HepG2 (cell line): ENCODE measurements around the gene HDAC5. TPM values are rescaled to one million over a fixed set of nuclear protein-coding genes. Genes with fewer than 3 reads are reported as not detected.

Source experiments
- ATAC-seq: fragments of 200-7000 bp; cut with Tn5 transposase; 3 replicates; pipeline ENCODE4 v1.9.1; 2020; ENCODE audit warnings: mild to moderate bottlenecking, moderate library complexity
- BruUV-seq: library from RNA; stranded (reverse); fragments of 400-500 nt; replicated peaks from 2 replicates; lab custom pipeline; 2021; lab: Mats Ljungman, UMichigan
- CTCF ChIA-PET: fragments of 300-600 bp; formaldehyde crosslinking; extraction: SDS; loops from one replicate; lab custom pipeline; 2021; ENCODE audit warnings: low total read pairs, inconsistent platforms, low intra/inter-chr PET ratio; lab: Yijun Ruan, JAX
- POLR2A ChIA-PET: fragments of 350-600 bp; sonication (Branson Sonifier 250); formaldehyde crosslinking; loops from one replicate; lab custom pipeline; 2020; ENCODE audit warnings: antibody characterized with exemption, inconsistent platforms; lab: Yijun Ruan, JAX
- DNase-seq: peaks from one replicate; pipeline ENCODE4 v3.0.0-alpha.2; 2015; ENCODE audit warnings: low spot score
- FAIRE-seq: peaks from 3 replicates; lab custom pipeline; 2011; peaks lifted over from hg19 to GRCh38; lab: Jason Lieb, UNC
- H2AFZ ChIP-seq: one replicate; pipeline ENCODE4 v1.6.1; 2011; ENCODE audit warnings: low read length, inconsistent platforms
- H3K27ac ChIP-seq: fragments of 300-600 bp; 3 replicates; pipeline ENCODE4 v1.8.0; 2011; ENCODE audit warnings: mixed run types, mild to moderate bottlenecking, mixed read lengths, low read length, inconsistent platforms; ENCODE audit not compliant: insufficient read depth; ENCODE audit errors: extremely low read length
- H3K27me3 ChIP-seq, 2 experiments: fragments of 200-600 bp in 1 of 2; 2 replicates in 1 of 2; 3 replicates in 1 of 2; pipeline versions ENCODE4 v1.6.0 to v1.8.0; 2011; ENCODE audit warnings: low read length in 2 of 2, mild to moderate bottlenecking in 2 of 2, moderate library complexity in 2 of 2, inconsistent platforms in 1 of 2; ENCODE audit not compliant: insufficient read depth in 2 of 2, control insufficient read depth in 1 of 2
- H3K36me3 ChIP-seq, 2 experiments: fragments of 200-600 bp in 1 of 2; replicated peaks in 1 of 2; 2 replicates in 1 of 2; 3 replicates in 1 of 2; pipeline versions ENCODE4 v1.5.1 to v1.8.0; 2011; ENCODE audit warnings: low read length in 2 of 2, inconsistent platforms in 1 of 2; ENCODE audit not compliant: insufficient read depth in 2 of 2, control insufficient read depth in 1 of 2
- H3K4me1 ChIP-seq: 2 replicates; pipeline ENCODE4 v1.5.1; 2012; ENCODE audit warnings: low read length, inconsistent platforms; ENCODE audit not compliant: insufficient read depth
- H3K4me2 ChIP-seq: 2 replicates; pipeline ENCODE4 v1.6.0; 2011; ENCODE audit warnings: low read depth, low read length, inconsistent platforms
- H3K4me3 ChIP-seq, 3 experiments: fragments of 200-600 bp in 1 of 3; sonication (generic), shearing (Covaris generic) in 1 of 3; replicated peaks in 1 of 3; 2 replicates each; pipeline ENCODE4 v1.5.1; 2011 to 2016; ENCODE audit warnings: low read length in 3 of 3, inconsistent platforms in 2 of 3, low read depth in 2 of 3, mild to moderate bottlenecking in 2 of 3, control low read depth in 1 of 3, mixed read lengths in 1 of 3; ENCODE audit not compliant: insufficient read depth in 1 of 3
- H3K79me2 ChIP-seq: one replicate; pipeline ENCODE4 v1.6.1; 2011; ENCODE audit warnings: low read length, inconsistent platforms; ENCODE audit not compliant: insufficient read depth
- H3K9ac ChIP-seq: 2 replicates; pipeline ENCODE4 v1.6.0; 2011; ENCODE audit warnings: mild to moderate bottlenecking, low read depth, low read length, inconsistent platforms; ENCODE audit not compliant: insufficient read depth
- H3K9me3 ChIP-seq: 2 replicates; pipeline ENCODE4 v1.5.1; 2012; ENCODE audit warnings: mild to moderate bottlenecking, low read length
- H4K20me1 ChIP-seq: 2 replicates; pipeline ENCODE4 v1.6.0; 2011; ENCODE audit warnings: inconsistent platforms, mild to moderate bottlenecking, low read length, moderate library complexity; ENCODE audit not compliant: insufficient read depth
- AHDC1 ChIP-seq: sonication (generic); formaldehyde crosslinking; IDR thresholded peaks from 2 replicates; pipeline ENCODE4 v1.5.1; 2020; ENCODE audit warnings: mild to moderate bottlenecking, missing genetic modification reagents, borderline replicate concordance
- ETS1 ChIP-seq: sonication (generic); formaldehyde crosslinking; IDR thresholded peaks from 2 replicates; pipeline ENCODE4 v1.4.0; 2020; ENCODE audit warnings: missing genetic modification reagents
- FOXO4 ChIP-seq: sonication (generic); formaldehyde crosslinking; conservative IDR thresholded peaks from 2 replicates; pipeline ENCODE4 v1.8.1; 2023; ENCODE audit warnings: missing genetic modification reagents
- GATAD2A ChIP-seq: IDR thresholded peaks from 2 replicates; pipeline ENCODE4 v1.6.1; 2016
- NFE2 ChIP-seq: sonication (generic); formaldehyde crosslinking; IDR thresholded peaks from 2 replicates; pipeline ENCODE4 v1.4.0; 2020; ENCODE audit warnings: missing genetic modification reagents
- POLR2AphosphoS2 ChIP-seq: IDR thresholded peaks from 2 replicates; pipeline ENCODE4 v1.6.1; 2011; ENCODE audit warnings: low read depth, low read length, improper control_type of control experiment
- RFX1 ChIP-seq: fragments of 450-650 bp; IDR thresholded peaks from 2 replicates; pipeline ENCODE4 v1.6.1; 2017
- SUZ12 ChIP-seq: fragments of 150-350 bp; IDR thresholded peaks from 2 replicates; pipeline ENCODE4 v1.6.1; 2014; ENCODE audit warnings: low read depth, low read length
- ZFP62 ChIP-seq: sonication (generic); formaldehyde crosslinking; IDR thresholded peaks from 2 replicates; pipeline ENCODE4 v1.4.0; 2020; ENCODE audit warnings: missing genetic modification reagents
- ZFX ChIP-seq: sonication (generic); formaldehyde crosslinking; IDR thresholded peaks from 2 replicates; pipeline ENCODE4 v1.4.0; 2020; ENCODE audit warnings: mild to moderate bottlenecking, low read depth, missing genetic modification reagents, moderate library complexity
- ZNF207 ChIP-seq: fragments of 450-650 bp; IDR thresholded peaks from 2 replicates; pipeline ENCODE4 v1.6.1; 2016; ENCODE audit warnings: antibody characterized with exemption, borderline replicate concordance
- ZNF253 ChIP-seq: sonication (generic); formaldehyde crosslinking; IDR thresholded peaks from 2 replicates; pipeline ENCODE4 v1.8.0; 2022; ENCODE audit warnings: mild to moderate bottlenecking, missing genetic modification reagents, borderline replicate concordance
- ZNF33A ChIP-seq: sonication (generic); formaldehyde crosslinking; IDR thresholded peaks from 2 replicates; pipeline ENCODE4 v1.5.1; 2020; ENCODE audit warnings: missing genetic modification reagents, mild to moderate bottlenecking, moderate library complexity, borderline replicate concordance
- ZNF501 ChIP-seq: sonication (generic); formaldehyde crosslinking; IDR thresholded peaks from 2 replicates; pipeline ENCODE4 v1.5.1; 2020; ENCODE audit warnings: mild to moderate bottlenecking, moderate library complexity, missing genetic modification reagents
- ZNF605 ChIP-seq: sonication (generic); formaldehyde crosslinking; IDR thresholded peaks from 2 replicates; pipeline ENCODE4 v1.8.0; 2022; ENCODE audit warnings: mild to moderate bottlenecking, missing genetic modification reagents
- ZNF7 ChIP-seq: IDR thresholded peaks from 2 replicates; pipeline ENCODE4 v1.6.1; 2016; ENCODE audit warnings: missing biosample characterization, missing genetic modification reagents
- ZSCAN21 ChIP-seq: sonication (generic); formaldehyde crosslinking; IDR thresholded peaks from 2 replicates; pipeline ENCODE4 v1.8.0; 2022; ENCODE audit warnings: mild to moderate bottlenecking, missing genetic modification reagents, moderate library complexity, borderline replicate concordance
- WGBS: methylation state at CpG from one replicate; pipeline ENCODE4 v1.1.6; 2017; ENCODE audit warnings: low lambda C conversion rate; 5-methylcytosine and 5-hydroxymethylcytosine counted together
- in situ Hi-C: cut with HindIII; loops from 2 replicates; pipeline ENCODE4 v1.10.0; 2017; ENCODE audit warnings: low pct_unique_long_range_greater_than_20kb; ENCODE audit not compliant: extremely low pct_ligation_motif_present
- intact Hi-C: fragments of 100-400 bp; cut with micrococcal nuclease; formaldehyde crosslinking; loops from one replicate; pipeline ENCODE4 v1.10.0; 2022; ENCODE audit not compliant: unreplicated experiment
- polyA plus RNA-seq, 8 experiments: library from polyadenylated mRNA; depleted of rRNA in 3 of 8; stranded (reverse) in 7 of 8; unstranded in 1 of 8; fragments of >200 nt; fragmentation: Illumina TruSeq in 4 of 8; extraction: Trizol in 4 of 8; gene quantifications; 2 replicates each; pipeline versions ENCODE4 v1.2.1 to v1.2.3, GENCODE V29; 2011 to 2016; ENCODE audit warnings: low read depth in 4 of 8, missing spikeins in 1 of 8, mixed read lengths in 1 of 8; ENCODE audit not compliant: insufficient read depth in 1 of 8
- total RNA-seq, 5 experiments: library from RNA; depleted of rRNA; stranded (reverse); fragments of >200 nt; fragmentation: Illumina TruSeq; extraction: Trizol; gene quantifications; 2 replicates each; pipeline ENCODE4 v1.2.3, GENCODE V29; 2016; ENCODE audit warnings: low read depth in 1 of 5

Gene HDAC5
- total and polyA plus RNA-seq, 2 of the 13 experiments (the other 11 are each of a cell fraction or from before 2014, with no cell fraction given), result 46.4 to 85.4 TPM

- Histone ChIP-seq H3K9ac (0 out of 2 replicates have a peak overlapping the region, but pooled peaks have one; percentile 96), H3K9me3 (no peaks in the 10 kb centered on the region), H3K79me2 (peaks cover 48% of the 10 kb centered on the region), H3K4me1 (peaks cover 62% of the 10 kb centered on the region), H3K4me3 (peak overlapping the region in 1 of 3 experiments; percentile 90; a peak in 1 of 6 replicates)
- no peak for ATAC-seq
- TF ChIP-seq ZNF253 (CRISPR knock-in tag), result no peak
- TF ChIP-seq ZFP62 (CRISPR knock-in tag), result no peak
- TF ChIP-seq ZNF33A (CRISPR knock-in tag), result 0 out of 2 replicates have a peak, but pooled peaks have one; percentile 30
- no peak for TF ChIP-seq ZFX (CRISPR knock-in tag)
- no peak for TF ChIP-seq POLR2AphosphoS2
- TF ChIP-seq RFX1, result no peak
- no peak for TF ChIP-seq ZNF207
- TF ChIP-seq AHDC1, result 0 out of 2 replicates have a peak, but pooled peaks have one; percentile 29
- TF ChIP-seq ZNF605 (CRISPR knock-in tag), result 0 out of 2 replicates have a peak, but pooled peaks have one; percentile 38
- TF ChIP-seq ZSCAN21, result no peak
- no peak for TF ChIP-seq ETS1 (CRISPR knock-in tag)
- TF ChIP-seq SUZ12, result no peak
- TF ChIP-seq FOXO4, result 0 out of 2 replicates have a peak, but pooled peaks have one; percentile 30
- no peak for TF ChIP-seq ZNF7 (CRISPR knock-in tag)
- no peak for TF ChIP-seq NFE2 (CRISPR knock-in tag)
- peak; percentile 5; the same call in 1 of the 2 replicates for TF ChIP-seq GATAD2A (CRISPR knock-in tag)
- TF ChIP-seq ZNF501 (CRISPR knock-in tag), result no peak
- TF ChIP-seq, all 625 proteins: peak for 5
- FAIRE-seq (no peak), DNase-seq (no peak)
- in situ Hi-C loops, result no loop called here
- Histone ChIP-seq H3K27me3 (peaks cover 0 to 3% of the 10 kb centered on the region in 2 experiments; a peak in 1 of 5 replicates), H2AFZ (no peak overlapping the region), H3K27ac (peak overlapping the region; percentile 94), H3K4me2 (peak overlapping the region; percentile 99), H3K36me3 (peaks cover 2 to 16% of the 10 kb centered on the region in 2 experiments; a peak in 4 of 5 replicates), H4K20me1 (no peaks in the 10 kb centered on the region; the same call in 1 of the 2 replicates)
- no TSS peak for BruUV-seq
- WGBS, result 68% methylated on average over 9 of the region's 9 CpGs
- ChIA-PET POLR2A (interaction anchor here (1.7 to 3.1 kb wide), 7 partner anchors 11 to 101 kb away, joined by 6 to 31 read pairs (median 11); partner anchors contain the start of genes HDAC5 and TMEM101), CTCF (no interaction called here)
- intact Hi-C loops, result no loop called here
These were observed 55.9 kb downstream of the HDAC5 start for GRCh38 chr17:44067545-44067940.
